Activated CD4-positive, CD25-positive, alpha-beta regulatory T cell (primary cell): ENCODE data around the gene YY1.
A peak's percentile ranks its signal among the peaks of the same experiment; 100 is the strongest.

Experiments used
- DNase-seq, 4 experiments: peaks; one replicate each; lab custom pipeline; 2025; lab: John Stamatoyannopoulos, UW

YY1 gene

DNA sequence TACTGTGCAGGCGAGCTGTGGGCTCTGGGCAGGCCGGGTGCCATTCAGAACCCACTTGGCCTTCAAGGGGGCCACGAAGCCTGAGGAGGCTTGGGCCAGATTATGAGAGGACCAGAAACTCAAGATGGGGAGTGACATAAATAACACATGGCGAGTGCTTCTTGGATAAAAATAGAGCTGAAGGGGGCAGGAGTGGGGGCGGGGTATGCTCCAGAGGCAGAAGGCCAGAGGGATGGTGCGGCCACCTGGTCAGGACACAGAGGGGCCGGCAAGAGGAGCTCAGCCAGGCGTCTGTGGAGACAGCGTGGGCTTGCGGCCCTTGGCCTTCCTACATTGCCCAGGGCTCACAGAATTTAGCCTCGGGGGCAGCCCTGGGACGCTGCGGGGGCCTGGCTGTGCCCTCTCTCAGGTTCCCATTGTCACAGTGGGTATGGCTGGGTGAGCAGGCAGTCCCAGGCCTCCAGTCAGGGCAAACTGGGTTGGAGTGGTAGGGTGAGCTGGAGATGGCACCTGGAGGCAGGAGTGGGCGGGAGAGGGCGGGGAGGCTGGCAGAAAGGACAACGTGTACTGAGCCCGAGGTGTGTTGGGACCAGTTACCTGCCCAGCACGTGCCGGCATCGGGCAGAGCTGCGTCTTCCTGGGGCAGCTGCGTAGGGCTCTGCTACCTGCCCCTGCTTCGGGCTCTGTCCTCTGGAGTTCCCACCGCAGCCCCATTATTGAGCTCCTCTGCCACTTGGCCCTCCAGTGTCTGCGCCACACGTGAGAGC lies 74.7 kb downstream of the YY1 start:
- DNase-seq, result no peak

- no peak for DNase-seq
Measured at GRCh38 chr14:100314724-100315123, 75.8 kb downstream of the YY1 start.

- DNase-seq, result no peak
Measured at GRCh38 chr14:100317389-100317788, 78.4 kb downstream of the YY1 start.

DNA sequence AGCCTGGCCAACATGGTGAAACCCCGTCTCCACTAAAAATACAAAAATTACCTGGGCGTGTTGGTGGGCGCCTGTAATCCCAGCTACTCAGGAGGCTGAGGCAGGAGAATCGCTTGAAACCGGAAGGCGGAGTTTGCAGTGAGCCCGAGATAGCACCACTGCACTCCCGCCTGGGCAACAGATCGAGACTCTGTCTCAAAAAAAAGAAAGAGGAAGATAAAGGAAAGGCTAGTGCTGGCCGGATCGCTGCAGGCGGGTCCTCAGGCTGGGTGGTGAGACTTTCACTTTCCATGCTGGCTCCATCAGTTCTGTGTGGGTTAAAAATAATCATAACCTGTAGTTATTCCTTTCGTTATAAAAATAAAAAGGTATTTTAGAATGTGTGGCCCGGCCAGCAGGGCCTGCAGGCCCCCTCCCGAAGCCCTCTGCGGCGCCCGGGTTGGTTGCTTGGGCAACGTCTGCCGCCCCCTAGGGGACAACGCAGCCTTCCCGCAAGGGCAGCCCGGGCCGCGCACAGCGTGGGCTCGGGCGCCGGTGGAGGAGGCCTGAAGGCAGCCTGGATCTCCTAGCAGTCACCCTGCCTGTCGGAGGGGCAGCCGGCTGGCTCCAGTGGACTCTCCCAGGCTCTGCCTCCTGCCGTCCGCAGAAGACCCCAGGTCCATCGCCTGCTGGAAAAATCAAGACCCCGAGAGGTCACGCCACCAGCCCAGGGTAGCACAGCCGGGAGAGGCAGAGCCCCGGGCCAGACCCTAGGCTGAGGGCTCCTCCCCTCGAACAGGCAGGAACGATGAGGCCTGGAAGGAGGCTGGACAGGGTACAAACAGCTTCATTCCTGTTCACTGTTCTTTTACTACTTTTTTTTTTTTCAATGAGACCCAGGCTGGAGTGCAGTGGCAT lies 79.2 kb downstream of the YY1 start:
- peak; percentile 42 to 56 (median 48) for DNase-seq

GRCh38 chr14:100320157-100320856 lies 81.4 kb downstream of the YY1 start:
- DNase-seq, result no peak

DNA sequence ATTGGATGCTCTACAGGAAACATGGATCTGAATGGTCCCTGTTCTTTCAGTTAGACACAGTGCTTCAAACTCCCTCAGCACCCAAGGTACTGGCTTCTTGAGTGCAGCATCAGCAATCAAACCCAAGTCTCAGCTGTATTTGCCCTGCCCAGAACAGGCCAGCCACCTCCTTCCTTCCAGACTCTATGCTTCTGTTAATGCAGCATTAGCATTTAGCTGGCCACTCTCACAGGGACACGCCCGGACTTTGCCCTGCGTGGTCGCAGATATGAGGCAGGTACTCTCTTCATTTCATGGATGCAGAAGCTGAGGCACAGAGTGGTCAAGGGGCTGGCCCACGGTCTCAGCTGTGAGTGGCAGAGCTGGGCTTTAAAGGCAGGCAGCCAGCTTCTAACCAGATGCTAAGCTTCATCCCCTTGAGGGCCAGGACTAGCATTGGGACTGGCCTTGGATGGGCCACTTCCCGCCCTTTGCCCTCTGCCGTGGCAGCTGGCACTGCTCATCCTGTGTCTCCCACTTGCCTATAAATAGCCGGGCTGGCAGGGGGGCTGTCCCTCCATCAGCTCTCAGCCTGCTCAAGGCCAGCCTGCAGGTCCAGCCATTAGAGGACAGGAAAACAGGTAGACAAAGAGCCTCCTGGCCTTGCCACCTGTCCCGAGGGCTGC lies 82.7 kb downstream of the YY1 start:
- DNase-seq, result no peak

DNA sequence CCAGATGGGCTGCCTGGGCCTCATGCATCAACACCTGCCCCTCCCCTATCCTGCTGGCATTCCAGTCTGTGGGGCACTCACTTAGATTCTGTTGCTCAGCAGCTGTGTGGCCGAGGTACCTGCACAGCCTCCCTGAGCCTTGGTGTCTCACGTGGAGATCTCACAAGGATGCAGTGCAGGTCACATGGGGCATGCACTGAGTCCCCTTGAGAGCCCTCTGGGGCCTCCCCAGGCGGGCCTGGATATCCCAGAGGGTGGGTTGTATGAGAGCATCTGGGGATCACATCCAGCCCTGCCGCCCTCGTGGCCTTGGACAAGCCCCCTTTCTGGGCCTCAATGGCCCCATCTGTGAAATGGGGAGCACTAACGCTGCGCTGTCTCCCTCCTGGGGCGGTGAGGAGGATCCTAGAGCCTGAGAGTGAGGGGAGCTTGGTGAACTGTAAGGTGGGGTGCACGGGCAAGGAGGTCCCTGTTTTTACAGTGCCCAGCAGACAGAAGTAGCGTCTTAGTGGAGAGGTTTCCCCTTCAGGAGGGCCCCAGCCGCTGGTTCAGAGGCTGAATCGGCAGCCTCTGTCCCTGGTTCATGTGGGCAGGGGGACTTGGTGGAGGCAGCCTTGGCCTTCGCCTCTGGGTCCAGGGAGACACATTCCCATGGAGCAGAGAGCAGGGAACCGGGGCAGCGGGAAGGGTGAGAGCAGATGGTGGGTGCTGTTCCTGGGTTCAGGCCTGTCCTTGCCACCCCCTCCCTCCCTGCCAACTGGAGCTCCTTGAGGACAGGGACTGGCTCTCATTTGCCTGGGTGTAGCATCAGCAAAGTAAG lies 83.4 kb downstream of the YY1 start:
- DNase-seq, result no peak

GRCh38 chr14:100323121-100323941 lies 84.4 kb downstream of the YY1 start, which contains the start of gene SLC25A47:
TSS of gene SLC25A47 (plus strand) at chr14:100323339. CDS start at chr14:100323415, 76 bp downstream.
- DNase-seq, result no peak

DNA sequence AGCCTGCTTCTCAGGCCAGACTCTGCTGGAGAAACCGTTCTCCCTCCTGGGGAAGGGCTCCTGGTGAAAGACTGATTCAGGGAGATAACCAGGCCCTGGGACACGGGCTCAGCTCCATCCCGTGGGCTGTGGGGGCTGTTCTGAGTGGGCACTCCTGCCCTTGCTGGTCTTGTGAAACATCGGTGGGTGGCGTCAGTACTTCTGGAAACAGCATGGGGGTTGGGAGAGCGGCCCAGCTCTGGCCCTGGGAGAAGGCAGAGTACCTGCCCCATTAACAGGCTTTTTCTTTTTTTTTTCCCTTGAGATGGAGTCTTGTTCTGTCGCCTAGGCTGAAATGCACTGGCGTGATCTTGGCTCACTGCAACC lies 85.0 kb downstream of the YY1 start:
- no peak for DNase-seq

DNA sequence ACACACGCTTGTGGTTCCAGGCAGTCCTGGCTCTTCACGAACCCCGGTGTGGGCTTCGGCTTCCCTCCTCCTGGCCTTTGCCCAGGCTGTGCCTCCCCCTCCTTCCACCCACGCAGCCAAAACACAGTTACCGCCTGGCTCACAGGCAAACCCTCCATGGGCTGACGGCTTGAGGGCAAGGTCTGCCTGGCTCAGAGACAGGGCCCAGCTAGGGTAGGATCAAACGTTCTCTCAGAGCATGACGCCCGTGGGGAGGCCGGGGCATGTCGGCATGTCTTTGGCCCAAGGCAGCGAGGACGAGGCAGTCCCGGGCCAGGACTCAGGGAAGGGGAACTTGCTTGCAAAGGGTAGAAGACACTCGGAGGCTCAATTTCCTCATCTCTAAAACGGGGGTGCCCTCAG lies 86.3 kb downstream of the YY1 start:
- DNase-seq, result no peak

DNA sequence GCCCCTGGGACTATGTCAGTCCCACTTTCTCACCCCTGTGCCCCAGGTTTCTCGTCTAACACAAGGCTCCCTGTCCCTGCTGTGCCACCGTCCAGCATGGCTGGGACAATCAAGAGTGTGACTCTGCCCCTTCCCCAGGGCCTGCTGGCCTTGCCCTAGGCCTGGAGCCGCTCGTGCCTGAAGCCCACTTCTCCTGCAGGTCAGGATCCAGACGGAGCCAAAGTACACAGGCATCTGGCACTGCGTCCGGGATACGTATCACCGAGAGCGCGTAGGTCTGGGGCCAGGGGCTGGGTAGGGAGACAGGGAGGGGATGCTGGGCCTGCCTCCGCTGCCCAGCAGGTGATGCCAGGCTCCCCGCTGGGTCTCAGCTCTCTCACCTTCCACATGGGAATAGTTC lies 87.0 kb downstream of the YY1 start:
- no peak for DNase-seq

DNA sequence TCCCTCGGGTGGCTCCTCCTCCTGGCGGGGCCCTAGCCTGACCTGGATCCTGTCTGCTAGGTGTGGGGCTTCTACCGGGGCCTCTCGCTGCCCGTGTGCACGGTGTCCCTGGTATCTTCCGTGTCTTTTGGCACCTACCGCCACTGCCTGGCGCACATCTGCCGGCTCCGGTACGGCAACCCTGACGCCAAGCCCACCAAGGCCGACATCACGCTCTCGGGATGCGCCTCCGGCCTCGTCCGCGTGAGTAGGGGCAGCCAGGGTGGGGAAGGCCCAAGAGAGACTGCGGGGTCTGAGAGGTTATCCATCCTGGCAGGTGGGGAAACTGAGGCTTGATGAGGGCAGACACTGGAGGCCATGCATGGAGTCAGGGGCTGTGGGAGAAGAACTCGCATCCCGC lies 88.2 kb downstream of the YY1 start:
- DNase-seq, result no peak

DNA sequence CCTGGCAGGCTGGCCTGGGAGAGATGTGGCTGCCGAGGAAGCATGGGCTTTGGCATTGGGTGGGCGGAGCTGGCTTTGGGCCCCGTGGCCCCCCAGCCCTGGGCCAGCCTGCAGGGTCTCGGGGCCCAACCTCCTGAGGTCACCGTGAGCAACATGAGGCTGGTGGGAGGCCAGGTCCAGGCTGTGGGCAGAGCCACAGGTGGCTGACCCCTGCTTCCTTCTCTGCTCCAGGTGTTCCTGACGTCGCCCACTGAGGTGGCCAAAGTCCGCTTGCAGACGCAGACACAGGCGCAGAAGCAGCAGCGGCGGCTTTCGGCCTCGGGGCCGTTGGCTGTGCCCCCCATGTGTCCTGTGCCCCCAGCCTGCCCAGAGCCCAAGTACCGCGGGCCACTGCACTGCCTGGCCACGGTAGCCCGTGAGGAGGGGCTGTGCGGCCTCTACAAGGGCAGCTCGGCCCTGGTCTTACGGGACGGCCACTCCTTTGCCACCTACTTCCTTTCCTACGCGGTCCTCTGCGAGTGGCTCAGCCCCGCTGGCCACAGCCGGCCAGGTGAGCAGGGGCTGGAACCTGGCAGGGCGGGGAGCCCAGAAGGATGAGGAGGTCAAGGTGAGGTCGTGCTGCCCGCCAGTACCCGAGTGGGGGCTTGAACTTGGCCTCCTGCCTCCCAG lies 89.7 kb downstream of the YY1 start:
- DNase-seq, result no peak

DNA sequence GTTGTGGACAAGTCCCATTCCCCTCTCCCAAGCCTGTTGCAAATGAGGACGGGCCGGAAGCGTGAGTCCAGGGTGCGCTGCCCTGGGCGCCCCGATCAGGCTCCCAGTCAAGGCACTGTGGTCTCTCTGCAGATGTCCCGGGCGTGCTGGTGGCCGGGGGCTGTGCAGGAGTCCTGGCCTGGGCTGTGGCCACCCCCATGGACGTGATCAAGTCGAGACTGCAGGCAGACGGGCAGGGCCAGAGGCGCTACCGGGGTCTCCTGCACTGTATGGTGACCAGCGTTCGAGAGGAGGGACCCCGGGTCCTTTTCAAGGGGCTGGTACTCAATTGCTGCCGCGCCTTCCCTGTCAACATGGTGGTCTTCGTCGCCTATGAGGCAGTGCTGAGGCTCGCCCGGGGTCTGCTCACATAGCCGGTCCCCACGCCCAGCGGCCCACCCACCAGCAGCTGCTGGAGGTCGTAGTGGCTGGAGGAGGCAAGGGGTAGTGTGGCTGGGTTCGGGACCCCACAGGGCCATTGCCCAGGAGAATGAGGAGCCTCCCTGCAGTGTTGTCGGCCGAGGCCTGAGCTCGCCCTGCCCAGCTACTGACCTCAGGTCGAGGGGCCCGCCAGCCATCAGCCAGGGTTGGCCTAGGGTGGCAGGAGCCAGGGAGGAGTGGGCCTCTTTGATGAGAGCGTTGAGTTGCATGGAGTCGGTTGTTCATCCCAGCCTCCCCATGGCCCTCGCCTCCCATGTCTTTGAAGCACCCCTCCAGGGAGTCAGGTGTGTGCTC lies 90.5 kb downstream of the YY1 start:
- DNase-seq, result no peak

- no peak for DNase-seq
Measured at GRCh38 chr14:100330007-100330344, 91.0 kb downstream of the YY1 start.

DNA sequence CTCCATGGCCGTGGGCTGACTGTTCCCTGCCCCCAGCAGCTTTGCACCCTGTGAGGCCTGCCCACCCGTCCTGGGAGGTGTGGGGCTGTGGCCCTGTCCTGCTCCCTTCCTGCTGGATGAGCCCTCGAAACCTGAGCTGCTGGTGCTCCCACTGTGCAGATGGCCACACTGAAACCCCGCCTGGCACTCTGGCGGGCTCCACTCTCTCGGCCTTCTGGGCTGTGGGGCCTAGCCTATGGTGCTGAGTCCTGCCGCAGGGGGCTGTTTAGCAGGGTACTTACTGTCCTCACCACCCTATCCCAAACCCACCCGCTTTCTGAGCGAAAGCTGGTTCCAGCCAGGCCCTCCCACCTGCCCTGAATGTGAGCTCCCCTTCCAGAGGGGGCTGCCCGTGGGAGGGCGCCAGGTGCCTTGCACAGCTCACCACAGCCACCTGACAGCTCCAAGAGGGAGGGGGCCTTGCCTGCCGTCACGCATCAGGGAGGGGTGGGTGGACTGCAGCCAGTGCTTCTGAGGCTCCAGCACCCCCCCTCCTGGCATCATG lies 91.5 kb downstream of the YY1 start:
- DNase-seq, result no peak

DNA sequence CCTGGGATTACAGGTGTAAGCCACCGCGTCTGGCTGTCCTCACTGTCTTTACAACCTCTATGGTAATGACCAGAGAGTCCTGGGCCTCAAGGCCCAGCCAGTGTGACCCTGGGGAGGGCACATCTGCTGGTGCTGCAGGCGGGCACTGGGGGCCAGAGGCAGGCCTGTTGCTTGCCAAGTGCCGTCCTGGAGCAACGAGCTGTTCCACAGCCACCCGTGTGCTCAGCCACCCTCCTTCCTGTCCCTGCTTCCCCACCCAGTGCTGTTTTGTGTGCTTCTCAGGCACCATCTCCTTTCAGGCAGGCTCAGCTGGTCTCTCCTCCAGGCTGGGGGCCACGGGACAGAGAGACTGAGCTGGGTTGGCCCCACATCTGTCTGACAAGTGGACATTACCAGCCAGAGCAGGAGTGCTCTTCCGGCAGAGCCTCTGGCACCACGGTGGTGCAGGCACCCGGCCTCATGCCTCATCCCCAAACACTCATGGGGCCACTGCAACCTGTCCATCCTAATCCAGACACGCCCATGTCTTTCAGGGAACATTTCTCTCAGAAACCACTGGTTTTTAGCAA lies 93.2 kb downstream of the YY1 start:
- no peak for DNase-seq
